RWPE2 (cell line): ENCODE measurements around the gene CACNA1D.

Experiments used
- ATAC-seq: fragments of 200-7000 bp; cut with Tn5 transposase; 3 replicates; pipeline ENCODE4 v1.9.1; 2021; ENCODE audit warnings: low read depth
- DNase-seq: peaks from one replicate; pipeline ENCODE4 v3.0.0-alpha.2; 2020; ENCODE audit warnings: low spot score
- H3K27ac ChIP-seq: fragments of 450-650 bp; 2 replicates; pipeline ENCODE4 v1.5.1; 2017; ENCODE audit warnings: mild to moderate bottlenecking; ENCODE audit not compliant: poor library complexity, severe bottlenecking
- H3K27me3 ChIP-seq: fragments of 250-450 bp; sonication (Bioruptor Pico); 2 replicates; pipeline ENCODE4 v1.5.1; 2021; ENCODE audit warnings: mild to moderate bottlenecking, moderate library complexity; ENCODE audit not compliant: insufficient read depth, poor library complexity, severe bottlenecking
- H3K36me3 ChIP-seq: fragments of 250-450 bp; sonication (Bioruptor Pico); 2 replicates; pipeline ENCODE4 v1.5.1; 2020; ENCODE audit warnings: low read depth, mild to moderate bottlenecking, moderate library complexity
- H3K4me1 ChIP-seq: fragments of 250-450 bp; sonication (Bioruptor Pico); 2 replicates; pipeline ENCODE4 v1.5.1; 2021; ENCODE audit warnings: mild to moderate bottlenecking, moderate library complexity; ENCODE audit not compliant: insufficient read depth, poor library complexity, severe bottlenecking
- H3K4me3 ChIP-seq: fragments of 250-450 bp; sonication (Bioruptor Pico); 2 replicates; pipeline ENCODE4 v1.5.1; 2021; ENCODE audit warnings: mild to moderate bottlenecking, moderate library complexity; ENCODE audit not compliant: severe bottlenecking
- H3K9me3 ChIP-seq: fragments of 250-450 bp; sonication (Bioruptor Pico); 2 replicates; pipeline ENCODE4 v1.5.1; 2021; ENCODE audit warnings: mild to moderate bottlenecking, moderate library complexity; ENCODE audit not compliant: severe bottlenecking
- TF ChIP-seq, protein P1 (sequence below): fragments of 450-650 bp; IDR thresholded peaks from one replicate; pipeline ENCODE4 v1.5.1; 2017; ENCODE audit warnings: mild to moderate bottlenecking, moderate library complexity; ENCODE audit not compliant: poor library complexity, severe bottlenecking

Gene CACNA1D

DNA sequence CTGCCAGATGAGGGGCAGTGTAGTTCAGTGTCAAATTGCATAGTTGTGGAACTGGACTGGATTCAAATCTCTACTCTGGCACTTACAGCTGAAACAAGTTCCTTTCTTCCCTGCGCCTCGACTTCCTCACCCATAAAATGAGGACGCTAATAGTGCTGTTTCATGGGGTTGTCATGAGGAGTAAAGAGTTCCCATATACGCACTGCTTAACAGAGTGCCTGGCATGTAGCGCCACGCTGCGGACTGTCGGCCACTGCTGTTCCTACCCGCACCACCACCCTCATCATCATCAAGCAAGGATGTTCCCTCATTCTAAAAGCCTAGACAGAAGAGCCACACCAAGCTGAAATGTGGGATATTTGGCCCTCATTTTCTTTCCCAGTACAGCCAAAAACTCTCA lies 259.9 kb downstream of the CACNA1D start:
- H3K4me1 ChIP-seq = no peaks in the 10 kb centered on the region
- no peaks in the 10 kb centered on the region for H3K36me3 ChIP-seq
- TF ChIP-seq, protein P1, sequence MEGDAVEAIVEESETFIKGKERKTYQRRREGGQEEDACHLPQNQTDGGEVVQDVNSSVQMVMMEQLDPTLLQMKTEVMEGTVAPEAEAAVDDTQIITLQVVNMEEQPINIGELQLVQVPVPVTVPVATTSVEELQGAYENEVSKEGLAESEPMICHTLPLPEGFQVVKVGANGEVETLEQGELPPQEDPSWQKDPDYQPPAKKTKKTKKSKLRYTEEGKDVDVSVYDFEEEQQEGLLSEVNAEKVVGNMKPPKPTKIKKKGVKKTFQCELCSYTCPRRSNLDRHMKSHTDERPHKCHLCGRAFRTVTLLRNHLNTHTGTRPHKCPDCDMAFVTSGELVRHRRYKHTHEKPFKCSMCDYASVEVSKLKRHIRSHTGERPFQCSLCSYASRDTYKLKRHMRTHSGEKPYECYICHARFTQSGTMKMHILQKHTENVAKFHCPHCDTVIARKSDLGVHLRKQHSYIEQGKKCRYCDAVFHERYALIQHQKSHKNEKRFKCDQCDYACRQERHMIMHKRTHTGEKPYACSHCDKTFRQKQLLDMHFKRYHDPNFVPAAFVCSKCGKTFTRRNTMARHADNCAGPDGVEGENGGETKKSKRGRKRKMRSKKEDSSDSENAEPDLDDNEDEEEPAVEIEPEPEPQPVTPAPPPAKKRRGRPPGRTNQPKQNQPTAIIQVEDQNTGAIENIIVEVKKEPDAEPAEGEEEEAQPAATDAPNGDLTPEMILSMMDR = no peak
- DNase-seq (no peak), ATAC-seq (no peak)
- no peaks in the 10 kb centered on the region for H3K27me3 ChIP-seq
- H3K9me3 ChIP-seq = no peaks in the 10 kb centered on the region
- H3K27ac ChIP-seq = no peak overlapping the region
- no peak overlapping the region for H3K4me3 ChIP-seq

DNA sequence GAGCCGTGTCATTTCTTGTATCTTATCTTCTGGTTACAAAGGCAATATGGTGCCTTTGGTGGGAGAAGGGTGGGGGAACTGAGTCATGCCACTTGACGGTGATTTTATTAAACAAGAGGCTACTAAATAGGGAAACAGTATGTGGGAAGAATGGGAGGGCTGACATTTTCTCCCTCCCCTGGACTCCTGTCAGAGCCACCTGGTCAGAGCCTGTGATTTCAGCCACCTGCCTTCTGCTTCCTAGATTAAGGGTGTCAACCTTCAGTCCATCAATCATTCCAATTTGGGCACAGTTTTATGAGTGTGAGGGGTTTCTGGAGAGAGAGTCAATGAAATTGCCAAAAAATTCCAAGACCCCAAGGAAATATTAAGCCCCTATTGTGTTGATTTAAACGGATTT lies 264.4 kb downstream of the CACNA1D start:
- Histone ChIP-seq H3K27ac (no peak overlapping the region), H3K4me1 (no peaks in the 10 kb centered on the region), H3K9me3 (no peaks in the 10 kb centered on the region), H3K4me3 (no peak overlapping the region), H3K27me3 (no peaks in the 10 kb centered on the region), H3K36me3 (no peaks in the 10 kb centered on the region)
- ATAC-seq (no peak), DNase-seq (no peak)
- TF ChIP-seq, protein P1 = no peak

DNA sequence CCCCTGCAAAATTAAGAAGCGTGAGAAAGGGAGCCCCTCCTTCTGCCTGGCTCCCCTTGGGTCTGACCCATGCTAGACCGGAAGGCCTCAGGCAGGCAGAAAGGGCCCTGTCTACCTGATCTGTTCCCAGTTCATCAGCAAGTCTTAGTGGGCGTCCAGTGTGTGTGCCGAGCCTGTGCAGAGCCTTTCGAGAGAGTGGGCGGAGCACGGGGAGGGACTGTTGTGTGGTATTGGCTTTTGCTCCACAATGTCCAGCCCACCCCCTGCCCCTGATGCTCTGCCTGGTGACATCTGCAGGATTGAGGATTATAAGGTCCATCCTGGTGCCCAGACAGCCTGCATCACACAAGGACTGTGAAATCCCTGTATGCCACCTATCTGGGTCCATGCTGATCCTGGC lies 268.9 kb downstream of the CACNA1D start:
- H3K27ac ChIP-seq = no peak overlapping the region
- no peaks in the 10 kb centered on the region for H3K27me3 ChIP-seq
- H3K9me3 ChIP-seq = no peaks in the 10 kb centered on the region
- no peak overlapping the region for H3K4me3 ChIP-seq
- DNase-seq (no peak), ATAC-seq (no peak)
- TF ChIP-seq, protein P1 = no peak
- H3K4me1 ChIP-seq = no peaks in the 10 kb centered on the region
- H3K36me3 ChIP-seq = no peaks in the 10 kb centered on the region

DNA sequence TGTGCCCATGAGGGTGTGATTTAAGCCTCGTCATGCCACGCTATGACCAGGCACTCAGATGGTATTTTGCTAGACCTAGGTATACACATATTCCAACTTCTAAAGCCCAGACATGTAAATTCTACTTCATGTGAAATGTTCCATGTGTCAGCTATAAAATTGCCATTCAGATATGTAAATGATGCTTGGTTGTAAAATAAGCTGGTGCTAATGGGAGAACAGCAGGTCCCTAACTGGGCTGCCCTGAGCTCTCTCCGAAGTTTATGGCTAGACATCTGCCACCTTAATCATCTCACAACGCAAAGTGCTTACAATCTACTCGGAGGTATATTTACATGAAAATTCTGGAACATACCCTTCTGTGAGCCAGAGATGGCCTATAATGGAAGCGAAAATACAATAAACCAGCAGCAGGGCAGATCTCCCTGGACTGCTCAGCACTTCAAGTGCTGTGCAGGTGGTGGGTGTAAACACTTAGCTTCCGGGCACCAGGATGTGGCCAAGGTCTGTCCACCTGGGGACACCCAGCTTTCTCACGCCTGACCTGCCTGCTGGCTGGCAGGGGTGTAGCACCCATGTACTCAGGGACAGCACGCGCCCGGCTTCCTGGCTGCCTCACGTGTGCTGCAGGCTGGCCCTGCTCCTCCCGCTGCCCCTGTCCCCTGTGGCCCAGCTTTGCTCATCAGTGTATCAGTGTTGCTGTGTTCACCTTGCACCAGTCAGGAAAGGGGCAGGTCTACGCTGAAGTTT lies 269.8 kb downstream of the CACNA1D start:
- H3K4me3 ChIP-seq = no peak overlapping the region
- DNase-seq = no peak
- no peak overlapping the region for H3K27ac ChIP-seq
- H3K36me3 ChIP-seq = no peaks in the 10 kb centered on the region
- TF ChIP-seq, protein P1 = no peak
- no peaks in the 10 kb centered on the region for H3K4me1 ChIP-seq
- H3K27me3 ChIP-seq = no peaks in the 10 kb centered on the region
- no peak for ATAC-seq
- H3K9me3 ChIP-seq = no peaks in the 10 kb centered on the region

DNA sequence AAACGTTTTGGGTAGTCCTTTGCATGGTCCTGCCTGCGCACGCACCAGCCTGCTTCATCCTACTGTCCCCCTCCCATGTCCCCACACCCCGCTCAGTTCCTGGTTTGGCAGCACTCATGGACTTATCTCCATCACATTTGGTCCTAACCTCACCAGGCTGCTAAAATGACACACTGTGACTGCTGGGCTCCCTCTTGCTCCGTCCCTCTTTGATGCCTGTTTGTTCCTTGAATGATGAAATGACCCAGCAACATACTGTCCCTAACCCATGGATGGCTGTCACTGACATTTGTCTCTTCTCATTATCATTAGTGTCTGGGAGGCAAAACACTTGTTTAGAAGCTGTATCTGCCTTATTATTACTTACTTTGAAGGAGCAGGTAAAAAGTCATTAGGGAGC lies 271.3 kb downstream of the CACNA1D start:
- Histone ChIP-seq H3K9me3 (no peaks in the 10 kb centered on the region), H3K27me3 (no peaks in the 10 kb centered on the region), H3K4me3 (no peak overlapping the region), H3K36me3 (no peaks in the 10 kb centered on the region), H3K4me1 (no peaks in the 10 kb centered on the region), H3K27ac (no peak overlapping the region)
- DNase-seq = no peak
- ATAC-seq = no peak
- TF ChIP-seq, protein P1 = no peak
